Stimulated activated CD4-positive, alpha-beta T cell treated with anti-CD3 and anti-CD28 coated beads, TNF-alpha, amount 100 ng/mL, for 1 hour (primary cell): Measurements from ENCODE around the gene S100A2.

ENCODE experiments used
- DNase-seq, 3 donors: peaks; one replicate each; pipeline ENCODE4 v3.0.0-alpha.2; 2020; ENCODE audit warnings: low read depth in 3 of 3, low spot score in 1 of 3

S100A2 gene

DNA sequence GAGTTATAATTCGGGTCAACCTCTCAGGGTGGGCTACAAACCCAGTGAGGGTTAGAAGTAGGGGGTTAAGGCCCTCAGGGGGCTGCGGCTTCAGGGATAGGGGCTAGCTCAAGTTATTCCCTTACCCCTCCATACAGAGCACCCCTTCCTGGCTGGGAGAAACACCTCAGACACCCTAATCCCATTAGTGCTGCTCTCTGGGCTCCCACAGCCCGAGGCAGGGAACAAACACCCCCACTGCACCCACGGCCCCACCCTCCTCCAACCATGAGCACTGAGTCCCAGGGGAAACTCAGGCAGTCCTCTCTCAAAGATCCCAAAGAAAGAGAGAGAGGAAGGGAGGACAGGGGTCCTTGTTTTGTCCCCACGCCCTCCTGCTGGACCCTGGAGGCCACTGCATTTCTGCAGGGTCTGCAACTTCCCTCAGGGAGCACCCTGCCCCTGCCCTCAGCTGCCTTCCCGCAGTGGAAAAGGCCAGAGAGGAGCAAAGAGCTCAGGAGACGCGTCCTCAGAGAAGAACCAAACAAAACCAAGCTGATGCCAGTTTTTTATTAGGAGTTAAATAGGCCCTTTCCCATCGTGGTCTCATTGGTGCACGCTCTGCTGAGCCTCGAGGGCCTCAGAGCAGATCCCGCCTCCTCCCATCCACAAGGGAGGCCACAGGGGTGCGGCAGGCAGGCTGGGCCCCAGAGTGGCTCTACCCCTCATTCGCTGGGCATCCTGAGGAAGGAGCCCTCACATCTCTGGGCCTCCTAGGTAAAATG is 18.7 kb downstream of the S100A2 start:
- DNase-seq, result no peak

- no peak for DNase-seq
These were observed 19.3 kb downstream of the S100A2 start for GRCh38 chr1:153546371-153546770.

GRCh38 chr1:153545067-153546055 is 20.3 kb downstream of the S100A2 start, which contains the start of gene S100A4:
TSS of gene S100A4 (minus strand) at chr1:153545806. CDS start at chr1:153544794, 1,012 bp downstream.
- peak; percentile 81 to 87 (median 82) for DNase-seq

DNA sequence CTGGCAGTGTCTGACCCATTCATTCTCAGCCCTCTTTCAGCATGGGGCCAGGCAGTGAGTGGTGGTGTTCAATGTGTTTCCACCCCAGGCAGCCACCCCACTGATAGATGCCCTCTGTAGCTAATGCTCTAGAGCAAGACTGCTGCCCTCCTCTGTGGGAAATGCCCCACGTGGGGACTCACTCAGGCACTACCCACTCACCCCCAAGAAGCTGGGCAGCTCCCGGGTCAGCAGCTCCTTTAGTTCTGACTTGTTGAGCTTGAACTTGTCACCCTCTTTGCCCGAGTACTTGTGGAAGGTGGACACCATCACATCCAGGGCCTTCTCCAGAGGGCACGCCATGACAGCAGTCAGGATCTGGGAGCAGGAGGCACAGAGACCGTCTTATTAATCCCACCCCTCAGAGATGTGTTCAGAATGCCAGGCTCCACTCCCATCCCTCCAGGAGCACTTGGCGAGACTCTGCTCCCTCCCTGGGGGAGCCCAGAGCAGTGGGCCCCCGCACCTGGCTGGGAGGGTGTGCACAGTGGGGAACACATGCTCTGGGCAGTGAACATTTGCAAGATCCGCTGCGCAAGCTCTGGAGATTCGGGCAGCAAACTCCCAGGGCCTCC is 21.1 kb downstream of the S100A2 start:
- DNase-seq, result no peak

- no peak for DNase-seq
These were observed 21.9 kb downstream of the S100A2 start for GRCh38 chr1:153543736-153544135.

- no peak for DNase-seq
These were observed 22.5 kb downstream of the S100A2 start for GRCh38 chr1:153542956-153543711.

- no peak for DNase-seq
These were observed 23.7 kb downstream of the S100A2 start for GRCh38 chr1:153541641-153542590.

GRCh38 chr1:153540394-153541361 is 25.0 kb downstream of the S100A2 start, which contains the start of gene S100A5:
TSS of gene S100A5 (minus strand) at chr1:153540934. CDS start at chr1:153540191, 743 bp downstream.
- DNase-seq, result no peak

DNA sequence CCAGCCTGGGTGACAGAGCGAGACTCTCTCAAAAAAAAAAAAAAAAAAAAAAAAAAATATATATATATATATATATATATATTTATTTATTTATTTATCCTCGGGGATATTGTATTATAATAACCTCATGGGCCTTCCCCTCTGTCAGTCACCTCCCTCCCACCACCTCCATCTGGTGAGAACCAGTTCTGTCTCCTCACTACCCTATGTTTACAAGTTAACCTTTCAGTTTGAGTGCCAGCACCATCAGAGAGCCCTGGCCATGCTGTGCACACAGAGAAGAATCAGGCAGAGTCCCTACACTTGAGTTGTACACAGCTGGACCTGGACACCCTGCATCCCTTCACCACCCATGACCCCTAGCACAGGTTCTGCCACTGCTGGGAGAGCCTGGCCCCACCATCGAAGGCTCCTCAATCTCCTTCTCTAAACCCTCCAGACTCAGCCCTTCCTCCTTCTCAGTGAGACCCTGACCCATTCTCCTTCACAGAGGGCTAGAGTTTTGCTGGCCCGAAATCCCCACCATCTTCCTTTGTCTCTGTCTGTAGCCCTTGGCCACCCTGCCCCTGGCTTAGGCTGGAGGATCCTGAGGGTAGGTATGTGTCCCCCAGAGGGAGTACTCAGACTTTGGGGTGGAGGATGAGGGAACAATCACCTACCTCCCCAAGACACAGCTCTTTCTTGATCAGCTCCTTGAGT is 26.1 kb downstream of the S100A2 start:
- no peak for DNase-seq

DNA sequence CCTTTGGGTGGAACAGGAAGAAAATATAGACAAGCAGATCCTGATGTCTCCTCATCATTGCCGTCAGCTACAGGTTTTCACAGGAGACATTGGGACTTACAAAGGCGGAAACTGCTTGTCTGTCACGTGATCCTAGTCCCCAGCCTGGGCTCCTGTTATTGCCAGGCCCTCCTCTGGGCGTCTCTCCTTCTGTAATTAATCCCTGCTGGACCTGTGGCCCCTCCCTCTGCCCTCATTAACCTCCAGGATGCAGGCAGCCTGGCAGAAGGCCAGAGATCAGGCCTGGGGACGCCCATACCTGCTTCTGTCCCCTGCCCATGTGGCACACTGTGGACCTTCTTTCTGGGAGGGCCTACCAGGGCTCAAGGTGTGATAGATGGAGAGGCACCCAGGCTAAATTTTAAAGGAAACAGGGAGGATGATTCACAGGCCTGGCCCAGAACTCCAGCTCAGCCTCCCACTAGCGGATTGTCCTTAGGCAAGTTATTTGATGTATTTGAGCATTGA is 27.3 kb downstream of the S100A2 start:
- DNase-seq, result no peak

- DNase-seq, result no peak
These were observed 28.3 kb downstream of the S100A2 start for GRCh38 chr1:153537376-153537730.

DNA sequence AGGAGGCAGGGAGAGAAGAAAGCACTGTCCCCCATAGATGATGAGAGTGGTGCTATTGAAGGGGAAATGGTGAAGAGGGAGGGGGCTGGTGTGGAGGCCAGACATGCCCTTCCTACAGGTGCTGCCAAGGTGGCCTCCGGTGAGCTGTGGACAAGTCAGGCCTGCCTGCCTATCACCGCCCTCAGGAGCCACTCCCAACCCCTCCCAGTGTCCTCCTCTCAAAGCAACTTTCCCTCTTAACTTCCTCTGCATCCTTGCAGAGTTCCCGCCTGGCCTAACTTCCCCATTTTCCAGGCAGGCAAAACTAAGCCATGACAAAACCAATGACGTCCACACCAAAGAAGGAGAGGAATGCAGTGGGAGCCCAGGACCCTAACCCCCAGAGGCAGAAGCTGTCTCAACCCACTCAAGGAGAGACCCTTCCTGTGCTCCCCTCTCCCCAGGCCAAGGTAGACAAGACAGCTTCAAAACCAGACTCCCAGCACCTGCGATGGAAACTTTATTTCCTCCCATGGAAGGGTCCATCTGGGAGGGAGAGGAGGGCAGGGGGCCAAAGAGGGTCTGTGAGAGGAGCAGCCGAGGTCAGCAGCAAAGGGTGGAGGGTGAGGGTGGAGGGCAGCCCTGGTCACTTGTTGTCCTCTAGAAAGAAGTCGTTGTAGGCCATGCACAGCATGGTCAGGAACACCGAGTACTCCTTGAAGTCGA is 28.8 kb downstream of the S100A2 start:
- no peak for DNase-seq

GRCh38 chr1:153536012-153536670 is 29.5 kb downstream of the S100A2 start:
- peak; percentile 53 to 63 (median 61) for DNase-seq

- no peak for DNase-seq
These were observed 30.2 kb downstream of the S100A2 start, which contains the start of gene S100A6 for GRCh38 chr1:153535242-153536011. TSS of gene S100A6 (minus strand) at chr1:153535991. CDS start at chr1:153535339, 652 bp downstream.

- DNase-seq, result no peak
These were observed 30.8 kb downstream of the S100A2 start for GRCh38 chr1:153534925-153535241.
